Activated CD4-positive, alpha-beta T cell treated with anti-CD3 and anti-CD28 coated beads for 24 hours (primary cell): ENCODE data around the gene SNN.

Experiments
- DNase-seq, 2 donors: peaks; one replicate each; pipeline ENCODE4 v3.0.0-alpha.2; 2020; ENCODE audit warnings: low read depth in 2 of 2

Gene SNN

DNA sequence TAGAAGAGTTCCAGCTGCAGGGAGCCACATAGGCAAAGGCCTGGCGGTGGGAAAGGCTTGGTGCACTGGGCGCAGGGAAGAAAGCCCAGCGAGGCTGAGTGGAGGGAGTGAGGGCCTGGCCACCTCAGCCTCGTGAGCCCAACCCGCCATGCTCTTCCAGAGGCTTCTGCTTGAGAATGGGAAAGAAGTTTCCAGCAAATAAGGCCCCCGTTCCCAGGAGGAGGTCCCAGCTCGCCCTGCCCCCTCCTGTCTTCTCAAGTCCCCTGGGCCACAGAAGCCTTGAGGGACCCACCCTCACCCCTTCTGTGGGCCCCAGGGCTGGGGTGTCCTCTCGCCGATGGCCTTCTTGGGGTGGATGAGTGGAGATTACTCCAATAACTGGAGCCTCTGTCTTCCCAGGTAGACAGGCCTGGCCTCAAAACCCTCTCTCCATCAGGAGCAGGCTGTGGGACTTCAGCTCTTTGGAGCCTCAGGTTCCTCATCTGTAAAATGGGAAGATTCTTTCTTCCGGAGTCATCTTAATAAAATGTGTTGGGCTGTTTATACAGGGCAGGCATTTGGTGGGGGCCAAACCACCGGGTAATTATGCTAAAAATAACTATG, 933 bp upstream of the SNN start:
- no peak for DNase-seq

DNA sequence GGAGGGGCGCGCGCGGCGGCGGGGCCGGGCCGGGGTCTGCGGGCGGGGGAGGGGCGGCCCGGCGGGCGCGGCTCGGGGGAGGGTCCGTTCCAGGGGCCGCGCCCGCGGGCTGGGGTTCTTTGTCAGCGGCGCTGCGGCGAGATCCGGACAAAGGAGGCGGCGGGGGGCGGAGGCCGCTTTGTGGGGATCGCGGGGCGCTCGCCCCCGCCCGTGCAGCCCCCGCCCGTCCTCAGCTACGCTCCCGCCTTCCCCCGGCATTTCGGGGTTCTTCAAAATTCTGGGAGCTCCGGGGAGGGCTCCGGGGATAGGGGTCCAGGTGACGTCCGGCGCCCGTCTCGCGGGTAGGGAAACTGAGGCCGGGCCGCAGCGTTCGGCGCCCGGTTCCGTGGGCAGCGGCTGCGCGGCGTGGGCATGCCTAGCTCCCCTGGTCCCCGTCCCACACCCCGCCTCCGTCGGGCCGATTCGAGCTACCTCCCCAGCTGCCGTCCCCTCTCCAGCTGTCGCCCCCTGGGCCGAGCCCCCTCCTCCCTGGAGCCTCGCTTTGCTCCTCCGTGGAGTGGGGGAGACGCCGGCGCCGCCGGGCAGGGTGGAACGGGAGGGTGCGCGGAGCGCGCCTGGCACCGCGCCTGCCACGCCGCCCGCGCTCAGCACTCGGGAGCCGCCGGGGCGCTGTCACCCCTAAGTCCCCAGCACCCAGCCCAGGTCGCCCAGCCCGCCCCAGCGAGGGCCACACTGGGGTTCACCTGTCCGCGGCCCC, 546 bp downstream of the SNN start:
- no peak for DNase-seq

DNA sequence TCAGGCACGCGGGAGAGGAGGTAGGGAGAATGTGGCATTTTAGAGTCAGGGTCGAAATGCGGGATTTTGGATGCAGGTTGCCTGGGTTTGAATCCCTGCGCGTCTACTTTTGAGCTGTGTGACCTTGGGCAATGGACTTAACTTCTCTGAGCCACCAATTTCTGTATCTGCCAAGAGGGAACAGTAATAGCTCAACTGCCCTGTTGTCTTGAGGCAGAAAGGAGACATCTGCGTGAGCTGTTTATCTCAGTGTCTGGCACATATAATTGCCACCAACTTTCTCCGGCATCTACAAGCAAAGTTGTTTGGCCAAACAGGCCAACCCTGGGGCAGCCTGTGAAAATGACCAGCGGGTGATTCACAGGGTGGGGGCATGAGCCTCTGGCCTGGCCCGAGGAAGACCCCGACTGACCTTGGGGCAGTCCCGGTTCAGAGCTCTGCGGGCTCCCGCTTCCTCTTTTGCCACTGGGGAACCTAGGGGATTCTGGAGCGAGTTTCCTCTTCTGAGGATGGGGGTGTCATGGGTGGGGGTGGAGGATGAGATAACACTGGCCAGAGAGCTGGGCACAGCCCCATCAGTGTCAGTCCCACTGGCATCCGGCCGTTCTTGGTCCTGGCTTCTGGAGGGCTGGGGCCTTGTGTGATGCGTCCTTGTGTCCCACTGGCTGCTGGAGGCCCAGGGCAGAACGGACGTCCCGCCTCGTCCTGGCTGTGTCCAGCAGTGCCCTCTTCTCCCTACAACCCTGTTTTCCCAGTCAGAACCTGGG, 1.3 kb downstream of the SNN start:
- no peak for DNase-seq

DNA sequence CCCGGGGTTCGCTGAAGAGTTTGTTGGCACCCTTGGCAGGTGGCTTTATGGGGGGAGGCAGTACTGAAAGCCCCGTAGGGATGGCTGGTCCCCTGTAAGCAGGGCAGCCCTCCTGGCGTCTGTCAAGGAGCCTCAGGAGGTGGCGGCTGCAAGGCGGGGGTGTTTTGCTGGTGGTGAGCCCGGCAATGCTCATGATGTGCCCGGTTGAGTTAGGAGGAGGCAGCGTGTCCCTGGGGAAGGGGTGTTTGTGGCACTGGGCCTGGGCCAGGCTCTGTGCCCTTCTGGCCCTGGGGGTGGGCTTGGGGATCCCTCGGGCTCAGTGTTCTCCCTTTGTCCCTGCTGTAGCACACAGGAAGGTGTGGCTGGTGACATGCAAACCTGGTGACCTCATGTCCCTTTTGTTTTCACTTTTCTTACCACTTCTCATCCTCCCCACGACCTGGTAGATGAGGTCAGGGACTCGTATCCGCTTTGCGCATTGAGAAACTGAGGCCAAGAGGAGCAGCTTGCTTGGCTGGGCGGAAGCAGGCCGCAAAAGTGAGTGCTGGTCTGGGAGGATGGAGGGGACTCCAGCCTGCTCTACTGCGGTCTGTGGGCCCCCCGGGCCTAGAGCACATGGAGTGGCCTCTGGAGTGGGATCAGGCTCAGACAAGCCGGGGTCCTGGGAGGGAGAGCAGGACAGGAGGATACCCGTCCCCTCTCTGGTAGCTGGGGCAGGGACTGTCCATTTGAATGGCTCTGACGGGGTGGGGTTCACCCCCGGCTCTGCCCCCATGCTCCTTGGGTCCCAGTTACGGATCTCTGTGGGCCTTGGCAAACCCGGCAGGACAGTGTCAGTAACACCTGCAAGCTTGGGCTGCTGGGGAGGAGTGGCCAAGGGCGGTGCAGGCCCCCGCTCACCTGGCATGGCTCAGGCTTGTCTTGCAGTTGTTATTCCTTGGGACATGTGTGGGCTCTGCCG, 2.2 kb downstream of the SNN start:
- DNase-seq = no peak

DNA sequence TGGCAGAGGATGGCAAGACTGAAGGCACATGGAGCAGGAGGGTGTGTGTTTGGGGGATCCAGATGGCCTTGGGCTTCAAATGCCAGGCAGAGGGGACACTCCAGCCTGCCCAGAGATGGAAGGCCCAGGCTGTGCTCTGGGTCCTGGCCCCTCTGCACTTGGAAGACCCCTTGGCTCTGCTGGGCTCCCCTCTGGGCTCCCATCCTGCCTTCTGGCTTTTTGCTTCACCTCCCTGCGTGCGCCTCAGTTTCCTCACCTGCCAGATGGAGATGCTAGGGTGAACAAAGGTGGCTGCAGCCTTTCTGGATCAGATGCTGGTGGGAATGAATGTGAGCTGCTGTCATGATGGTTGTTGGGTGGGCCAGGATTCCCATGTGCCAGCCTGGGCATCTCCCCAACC, 3.0 kb downstream of the SNN start:
- DNase-seq = no peak

DNA sequence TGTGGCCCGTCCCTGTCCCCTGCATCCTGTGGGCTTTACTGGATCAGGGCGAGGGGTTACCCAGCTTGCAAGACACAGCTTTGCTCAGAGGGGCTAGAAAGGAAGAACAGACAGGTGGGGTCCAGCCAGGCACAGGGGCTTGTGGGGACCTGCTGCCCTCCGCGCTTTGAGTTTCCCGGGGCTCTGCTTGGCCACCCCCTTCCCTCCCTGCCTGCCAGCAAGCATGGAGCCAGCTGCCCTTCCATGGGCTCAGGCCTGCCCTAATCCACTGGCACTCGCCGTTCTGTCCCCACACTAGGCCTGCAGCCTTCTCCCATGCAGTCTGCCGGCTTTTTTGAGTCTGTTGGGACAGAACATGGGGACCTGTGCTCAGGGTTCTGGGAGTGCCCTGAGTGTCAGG, 3.4 kb downstream of the SNN start:
- DNase-seq = no peak

DNA sequence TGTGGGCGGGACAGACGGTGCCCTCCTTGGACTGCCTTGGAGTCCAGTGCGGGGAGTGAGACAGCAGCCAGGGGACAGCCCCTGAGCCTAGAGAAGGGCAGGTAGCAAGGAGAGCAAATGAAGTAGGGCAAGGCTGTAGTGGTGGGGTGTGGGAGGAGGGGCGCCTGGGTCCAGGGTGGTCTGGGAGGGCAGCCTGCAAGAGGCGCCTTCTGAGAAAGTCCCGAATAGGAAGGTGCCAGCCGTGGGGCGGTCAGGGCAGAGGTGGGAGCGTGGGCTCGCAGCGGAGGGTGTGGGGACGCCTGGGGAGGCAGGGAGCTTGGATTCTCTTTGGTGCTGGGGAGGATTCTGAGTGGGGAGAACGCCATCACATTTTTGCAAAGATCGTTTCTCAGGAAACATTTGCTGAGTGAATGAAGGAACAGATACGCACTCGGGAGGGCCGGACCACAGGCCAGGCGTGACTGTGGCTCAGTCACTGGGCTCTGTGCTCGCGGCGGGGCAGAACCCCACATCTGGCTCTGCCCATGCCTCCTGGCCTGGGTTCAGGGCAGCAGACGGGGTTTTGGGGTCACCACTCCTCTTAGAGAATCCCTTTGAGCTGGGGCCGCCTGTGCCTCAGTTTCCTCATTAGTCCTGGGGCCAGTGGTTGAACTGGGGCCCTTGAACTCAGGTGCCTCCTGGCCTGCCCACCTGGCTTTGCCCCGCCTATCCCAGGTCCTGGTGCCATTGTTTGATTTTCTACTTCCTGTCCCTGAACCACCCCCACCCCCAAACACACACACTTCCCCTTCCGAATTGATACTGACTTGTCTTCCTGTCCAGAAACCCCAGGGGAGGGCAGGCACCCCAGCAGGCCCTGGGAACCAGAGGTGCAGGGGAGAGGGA, 4.2 kb downstream of the SNN start:
- no peak for DNase-seq

DNA sequence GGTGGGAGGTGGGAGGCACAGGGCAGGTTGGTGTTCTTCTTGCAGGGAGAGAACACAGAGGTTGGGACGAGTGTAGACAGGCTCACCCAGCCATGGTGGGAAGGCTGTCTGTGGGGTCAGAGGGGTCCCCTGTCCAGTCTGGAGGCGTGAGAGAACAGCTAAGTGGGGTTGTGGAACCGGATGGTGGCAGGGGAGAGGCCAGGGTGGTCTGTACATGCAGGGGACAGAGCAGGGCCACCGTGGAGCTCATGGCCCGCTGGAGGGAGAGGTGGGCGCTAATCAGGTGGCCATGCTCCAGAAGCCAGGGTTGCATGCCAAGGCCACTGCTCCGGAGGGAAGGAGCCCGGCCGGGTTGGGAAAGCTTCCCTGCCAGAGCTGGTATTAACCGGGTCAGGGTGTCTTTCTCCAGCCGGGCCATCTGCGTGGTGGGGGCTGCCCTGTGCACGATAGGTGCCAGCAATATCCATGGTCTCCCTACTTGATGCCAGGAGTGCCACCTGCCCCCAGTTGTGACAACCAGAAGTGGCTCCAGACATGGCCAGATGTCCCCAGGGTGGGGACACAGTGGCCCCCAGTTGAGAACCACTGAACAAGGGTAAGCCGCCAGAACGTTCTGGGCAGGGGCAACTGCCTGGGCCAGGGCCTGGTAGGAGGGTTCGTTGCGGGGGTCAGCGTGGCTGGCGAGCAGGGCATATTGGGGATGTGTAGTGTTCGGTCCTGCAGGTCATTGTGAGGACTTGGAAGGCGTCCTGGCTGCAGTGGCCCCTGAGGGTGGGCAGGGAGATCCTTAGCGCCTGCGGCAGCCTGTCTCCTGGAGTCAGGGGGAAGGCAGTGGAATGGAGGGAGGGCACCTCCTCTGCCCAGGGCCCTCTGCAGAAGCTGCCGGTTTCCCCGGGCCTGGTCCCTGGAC, 5.1 kb downstream of the SNN start:
- no peak for DNase-seq

DNA sequence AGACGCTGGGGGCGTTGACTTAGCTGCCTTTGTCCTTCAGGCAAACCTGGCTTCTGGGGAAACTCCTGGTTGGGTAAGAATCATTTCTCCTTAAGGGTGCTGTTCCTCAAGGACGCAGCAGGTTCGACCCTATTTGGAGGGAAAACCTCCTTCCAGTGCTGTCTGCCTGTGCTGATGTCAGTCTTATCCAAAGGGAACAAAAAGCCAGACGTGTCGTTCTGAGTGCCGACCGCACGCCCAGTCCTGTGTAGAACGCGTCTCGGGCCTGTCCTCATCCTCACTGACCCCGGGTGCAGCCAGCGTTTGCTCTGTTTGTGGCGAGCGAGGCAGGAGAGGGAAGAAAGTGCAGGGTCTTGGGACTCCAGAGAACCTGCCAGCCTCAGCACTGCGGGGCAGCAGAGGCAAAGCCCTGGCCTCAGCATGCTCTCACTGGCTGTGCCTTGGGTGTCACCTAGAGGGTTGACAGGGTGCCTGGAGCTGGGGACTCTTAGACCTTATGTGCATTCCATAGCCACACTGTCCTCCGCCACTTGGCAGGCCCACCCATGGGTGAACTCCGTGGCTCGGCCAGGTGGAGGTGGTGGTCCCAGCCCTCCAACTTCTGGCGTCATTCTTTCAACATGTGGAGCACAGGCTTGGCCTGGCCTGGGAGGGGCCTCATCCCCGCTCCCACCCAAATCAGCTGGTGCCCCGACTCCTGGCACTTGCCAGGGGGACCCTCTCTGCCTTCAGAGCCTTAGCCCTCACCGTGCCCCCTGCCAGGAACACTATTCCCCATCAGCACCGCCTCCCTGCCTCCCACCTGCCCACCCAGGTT, 6.0 kb downstream of the SNN start:
- DNase-seq = no peak

DNA sequence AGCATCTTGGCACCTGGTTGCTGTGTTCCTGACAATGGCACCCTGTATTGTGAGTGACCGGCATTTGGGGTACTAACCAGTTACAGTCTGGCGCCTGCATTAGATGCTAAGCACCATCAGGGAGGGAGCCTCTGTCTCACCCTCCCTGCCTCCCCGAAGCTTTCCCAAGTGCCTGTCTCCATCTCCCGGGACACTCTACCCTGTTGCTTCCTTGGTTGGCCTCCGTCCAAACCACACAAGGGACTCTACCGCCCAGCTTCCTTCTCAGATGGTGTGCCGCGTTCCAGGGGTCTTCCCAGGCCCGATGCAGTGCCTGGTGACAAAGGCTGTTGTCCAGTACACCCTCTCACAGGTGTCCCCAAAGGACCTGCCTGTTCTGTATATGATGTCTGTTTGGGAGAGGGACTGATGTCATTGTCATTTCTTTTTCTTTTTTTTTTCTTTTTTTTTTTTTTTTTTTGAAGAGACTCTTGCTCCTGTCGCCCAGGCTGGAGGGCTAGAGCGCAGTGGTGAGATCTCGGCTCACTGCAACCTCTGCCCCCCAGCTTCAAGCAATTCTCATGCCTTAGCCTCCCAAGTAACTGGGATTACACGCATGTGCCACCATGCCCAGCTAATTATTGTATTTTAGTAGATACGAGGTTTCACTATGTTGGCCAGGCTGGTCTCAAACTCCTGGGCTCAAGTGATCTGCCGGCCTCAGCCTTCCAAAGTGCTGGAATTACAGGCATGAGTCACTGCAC, 6.7 kb downstream of the SNN start:
- no peak for DNase-seq

DNA sequence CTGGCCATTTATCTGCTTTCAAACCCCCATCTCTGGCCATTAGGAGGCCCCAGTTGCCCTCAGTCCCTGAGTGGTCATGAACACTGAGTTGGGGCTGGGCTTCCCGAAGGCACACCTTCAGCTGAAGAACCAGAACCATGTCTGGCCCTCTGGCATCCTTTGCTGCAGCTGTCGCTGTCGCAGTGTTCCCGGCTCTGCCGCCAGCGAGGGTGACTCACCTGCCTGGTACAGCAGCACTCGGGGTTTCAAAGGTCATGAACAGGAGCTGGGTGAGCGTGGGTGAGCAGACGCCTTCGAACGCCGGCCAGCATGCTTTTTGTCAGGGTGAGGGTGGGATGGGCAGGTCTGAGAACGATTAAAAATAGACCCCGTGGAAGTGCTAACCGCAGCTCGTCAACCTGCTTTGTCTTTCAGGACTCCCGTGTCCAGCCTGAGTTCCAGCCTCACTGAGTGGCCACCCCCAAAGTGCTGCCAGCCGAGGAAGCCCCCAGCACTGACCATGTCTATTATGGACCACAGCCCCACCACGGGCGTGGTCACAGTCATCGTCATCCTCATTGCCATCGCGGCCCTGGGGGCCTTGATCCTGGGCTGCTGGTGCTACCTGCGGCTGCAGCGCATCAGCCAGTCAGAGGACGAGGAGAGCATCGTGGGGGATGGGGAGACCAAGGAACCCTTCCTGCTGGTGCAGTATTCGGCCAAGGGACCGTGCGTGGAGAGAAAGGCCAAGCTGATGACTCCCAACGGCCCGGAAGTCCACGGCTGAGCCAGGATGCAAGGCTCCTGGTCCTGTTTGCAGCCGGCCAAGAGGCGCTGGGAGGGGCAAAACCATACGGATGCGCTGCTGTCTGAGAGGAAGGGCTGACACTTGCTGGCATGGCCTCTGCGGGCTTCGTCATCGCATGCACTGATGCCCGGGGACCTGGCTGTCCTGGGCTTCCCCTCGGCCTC, 7.6 kb downstream of the SNN start:
- no peak for DNase-seq

DNA sequence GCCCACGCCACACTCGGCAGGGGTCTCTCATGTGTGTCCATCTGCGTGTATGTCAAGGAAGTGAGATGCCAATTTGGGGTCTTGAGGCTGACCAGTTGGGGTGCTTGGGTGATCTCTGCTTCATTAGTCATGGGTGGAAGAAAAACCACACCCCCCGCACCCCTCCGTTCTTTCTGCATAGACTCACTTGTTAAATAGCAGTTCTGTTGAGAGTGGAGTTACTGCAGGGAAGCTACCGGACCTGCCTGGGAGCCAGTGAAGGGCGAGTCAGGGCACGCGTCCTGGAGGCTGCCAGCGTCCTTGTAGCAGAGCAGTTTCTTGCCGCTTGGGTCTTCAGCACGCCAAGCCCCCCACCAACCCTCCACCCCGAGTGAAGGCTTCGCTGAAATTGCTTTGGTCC, 8.5 kb downstream of the SNN start:
- no peak for DNase-seq

DNA sequence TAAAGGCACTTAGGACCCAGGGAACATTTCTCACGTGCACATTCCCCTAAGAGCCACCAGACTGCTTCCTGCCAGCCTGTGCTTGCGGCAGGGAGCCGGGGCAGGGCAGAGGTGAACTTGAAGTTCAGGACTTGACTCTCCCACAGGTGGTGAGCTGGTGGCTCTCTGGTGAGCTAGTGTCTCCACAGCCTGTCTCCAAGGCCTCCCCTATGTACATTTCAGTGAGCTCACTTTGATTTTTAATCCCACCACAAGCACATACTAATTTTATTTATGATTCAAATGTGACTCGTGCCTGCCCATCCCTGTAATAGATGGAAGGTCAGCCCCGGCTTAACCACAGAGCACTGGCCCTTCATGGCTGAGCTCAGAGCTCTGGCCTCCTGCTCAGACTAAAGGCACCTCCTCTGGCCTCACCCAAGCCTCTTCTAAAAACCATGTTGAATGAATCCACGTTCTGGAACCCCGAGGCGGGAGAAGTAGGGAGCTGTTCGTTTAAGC, 9.2 kb downstream of the SNN start:
- no peak for DNase-seq

DNA sequence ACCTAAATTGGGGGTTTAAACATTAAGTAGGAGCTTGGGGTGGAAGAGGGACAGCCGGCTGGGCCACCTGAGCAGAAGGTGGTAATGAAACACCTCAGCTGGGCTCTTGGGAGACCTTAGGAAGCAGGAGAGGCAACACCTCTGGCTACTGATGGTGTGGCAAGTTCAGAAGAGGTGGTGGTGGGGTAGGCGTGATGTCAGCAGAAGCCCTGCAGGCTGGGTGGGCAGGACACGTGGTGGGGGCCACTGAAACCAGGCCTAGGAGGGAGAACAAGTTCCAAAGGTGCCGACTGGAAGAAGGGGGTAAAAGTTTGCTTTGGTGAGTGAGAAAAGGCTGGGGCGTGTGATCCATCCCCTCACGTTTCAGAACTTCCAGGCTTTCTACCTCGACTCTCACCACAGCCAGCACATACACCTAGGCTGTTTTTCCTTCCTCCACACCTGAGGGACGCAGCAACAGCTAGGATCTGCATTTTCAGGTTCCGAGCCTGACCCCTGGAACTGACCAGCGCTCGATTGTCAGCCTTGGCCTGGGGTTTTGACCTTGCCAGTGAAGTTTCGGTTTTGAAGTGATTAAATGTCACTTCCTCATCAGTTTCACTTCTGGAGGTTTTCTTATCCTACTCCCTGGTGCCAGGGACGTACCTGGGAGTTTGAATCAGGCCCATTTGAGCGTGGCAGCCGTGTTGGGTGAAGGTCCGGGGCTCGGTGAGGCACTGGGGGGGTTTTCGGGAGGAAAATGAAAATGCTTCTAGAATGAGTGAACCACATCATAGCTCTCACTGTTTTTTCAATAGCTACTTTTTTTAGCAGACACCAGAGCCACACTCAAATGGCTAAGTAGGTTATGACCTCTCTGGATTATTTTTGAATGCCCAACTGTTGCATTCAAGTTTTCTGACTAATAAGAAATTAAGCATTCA, 10.0 kb downstream of the SNN start:
- DNase-seq = no peak

DNA sequence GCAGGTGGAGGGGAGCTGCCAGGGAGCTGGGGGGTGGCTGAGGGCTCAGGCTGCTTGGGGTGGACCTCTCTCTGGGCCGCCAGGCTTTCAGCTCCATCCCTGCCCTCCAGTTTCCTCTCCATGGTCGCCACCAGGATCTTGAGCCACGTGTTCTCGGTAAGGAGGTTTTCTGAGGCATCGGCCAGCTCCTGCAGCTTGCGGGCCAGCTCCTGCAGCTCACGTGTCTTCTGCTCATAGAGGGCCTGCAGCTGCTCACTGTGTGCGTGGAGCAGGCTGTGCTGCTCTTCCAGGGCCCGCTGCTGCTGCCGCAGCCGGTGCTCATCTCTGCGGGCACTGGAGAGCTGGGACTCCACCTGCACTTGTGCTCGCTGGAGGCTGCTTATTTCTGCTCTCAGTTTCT, 11.0 kb downstream of the SNN start:
- DNase-seq = no peak
